Dedifferentiated amniotic fluid mesenchymal stem cell (primary cell): Measurements from ENCODE around the gene CLDN5.
A peak's percentile ranks its signal among the peaks of the same experiment; 100 is the strongest.

Experiments used
- DNase-seq: peaks from one replicate; pipeline ENCODE4 v3.0.0-alpha.2; 2016; ENCODE audit errors: extremely low spot score

Gene CLDN5

DNA sequence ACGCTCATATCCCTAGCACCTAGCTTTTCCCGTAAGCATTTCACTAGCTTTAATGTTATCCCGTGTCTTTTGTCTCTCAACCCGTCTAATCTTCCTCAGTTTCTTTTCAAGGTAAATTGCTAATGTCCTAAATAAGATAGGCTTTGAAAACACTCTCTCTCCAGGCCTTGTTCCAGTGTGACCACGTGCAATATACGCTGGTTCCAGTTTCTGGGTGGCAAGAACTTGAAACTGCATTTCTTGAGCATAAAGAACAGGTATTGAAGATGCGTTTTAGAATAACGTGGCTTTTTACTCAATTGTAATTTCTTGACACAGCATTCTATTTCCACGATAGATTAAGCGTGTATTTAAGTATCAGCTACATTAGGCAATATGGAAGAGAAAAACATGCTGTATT is 43.4 kb downstream of the CLDN5 start:
- no peak for DNase-seq

GRCh38 chr22:19480173-19480568 is 44.0 kb downstream of the CLDN5 start:
- no peak for DNase-seq

DNA sequence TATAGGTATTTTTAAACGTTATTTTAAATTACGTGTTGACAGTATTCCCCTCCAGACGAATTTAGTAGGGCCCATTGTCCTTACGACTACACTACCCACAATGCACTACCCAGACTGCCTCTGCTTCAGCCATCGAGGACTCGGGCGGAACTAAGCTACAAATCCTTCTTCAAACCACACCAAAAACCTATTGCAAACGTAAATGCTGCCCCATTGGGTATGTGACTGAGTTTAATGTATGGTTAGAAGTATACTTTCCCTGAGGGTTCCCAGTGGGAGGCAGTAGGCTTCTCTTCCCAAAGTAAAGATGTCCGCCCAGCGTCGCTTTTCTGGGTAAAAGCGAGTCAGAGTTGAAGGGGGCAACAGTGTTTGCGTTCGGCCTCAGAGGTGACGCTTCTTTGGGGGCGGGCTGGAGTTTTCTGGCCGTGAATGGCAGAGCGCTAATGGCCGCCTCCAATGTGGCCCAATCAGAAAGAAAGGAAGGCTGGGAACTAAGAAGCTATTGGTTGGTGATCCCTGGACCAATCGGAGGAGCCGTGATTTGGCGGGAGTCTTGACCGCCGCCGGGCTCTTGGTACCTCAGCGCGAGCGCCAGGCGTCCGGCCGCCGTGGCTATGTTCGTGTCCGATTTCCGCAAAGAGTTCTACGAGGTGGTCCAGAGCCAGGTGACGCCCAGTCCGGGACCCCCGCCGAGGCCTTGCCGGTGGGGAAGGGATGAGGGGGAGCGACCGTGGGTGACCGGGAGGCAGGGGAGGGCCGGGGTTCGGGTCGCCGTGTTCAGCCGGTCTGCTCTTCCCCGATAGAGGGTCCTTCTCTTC is 44.6 kb downstream of the CLDN5 start, which contains the start of gene CDC45:
Gene CDC45 (plus strand): TSS at position 566 of the 818 bp plus-strand sequence. CDS start 49 bp downstream, at position 615.
- DNase-seq = peak; percentile 99

DNA sequence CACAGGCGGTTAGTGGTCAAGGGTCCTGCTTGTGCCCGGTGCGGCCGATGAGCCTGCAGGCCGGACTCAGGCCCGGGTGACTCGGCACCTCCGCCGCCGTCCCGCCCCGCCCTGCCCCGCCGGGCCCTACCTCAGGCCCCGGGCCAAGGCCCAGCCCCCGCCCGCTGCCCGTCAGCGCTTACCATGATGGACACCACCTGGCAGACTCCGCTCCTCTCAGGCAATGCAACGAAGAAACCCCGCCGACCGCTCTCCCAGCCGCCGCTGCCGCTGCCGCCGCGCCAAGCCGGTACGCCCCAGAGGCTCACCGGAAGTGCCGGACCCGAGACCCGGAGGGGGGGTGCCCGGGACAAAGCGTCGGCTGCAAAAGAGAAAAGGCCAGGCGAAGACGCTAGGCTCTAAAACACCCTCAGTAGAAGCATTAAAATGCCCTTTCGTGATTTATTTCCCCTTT is 45.3 kb downstream of the CLDN5 start, which contains the start of gene UFD1:
Gene UFD1 (minus strand): TSS at position 293 of the 454 bp plus-strand sequence. CDS start 108 bp downstream, at position 185.
- DNase-seq = peak; percentile 77

GRCh38 chr22:19478045-19478900 is 45.9 kb downstream of the CLDN5 start:
- no peak for DNase-seq

GRCh38 chr22:19477321-19478044 is 46.7 kb downstream of the CLDN5 start:
- DNase-seq = no peak

GRCh38 chr22:19476023-19476422 is 48.2 kb downstream of the CLDN5 start:
- no peak for DNase-seq

GRCh38 chr22:19473578-19473977 is 50.6 kb downstream of the CLDN5 start:
- no peak for DNase-seq
